COLO829 (cell line): ENCODE measurements around the gene NOTCH3.

ENCODE experiments used
- DNase-seq: peaks from one replicate; pipeline ENCODE4 v3.0.0; 2012; ENCODE audit warnings: low spot score

Gene NOTCH3

DNA sequence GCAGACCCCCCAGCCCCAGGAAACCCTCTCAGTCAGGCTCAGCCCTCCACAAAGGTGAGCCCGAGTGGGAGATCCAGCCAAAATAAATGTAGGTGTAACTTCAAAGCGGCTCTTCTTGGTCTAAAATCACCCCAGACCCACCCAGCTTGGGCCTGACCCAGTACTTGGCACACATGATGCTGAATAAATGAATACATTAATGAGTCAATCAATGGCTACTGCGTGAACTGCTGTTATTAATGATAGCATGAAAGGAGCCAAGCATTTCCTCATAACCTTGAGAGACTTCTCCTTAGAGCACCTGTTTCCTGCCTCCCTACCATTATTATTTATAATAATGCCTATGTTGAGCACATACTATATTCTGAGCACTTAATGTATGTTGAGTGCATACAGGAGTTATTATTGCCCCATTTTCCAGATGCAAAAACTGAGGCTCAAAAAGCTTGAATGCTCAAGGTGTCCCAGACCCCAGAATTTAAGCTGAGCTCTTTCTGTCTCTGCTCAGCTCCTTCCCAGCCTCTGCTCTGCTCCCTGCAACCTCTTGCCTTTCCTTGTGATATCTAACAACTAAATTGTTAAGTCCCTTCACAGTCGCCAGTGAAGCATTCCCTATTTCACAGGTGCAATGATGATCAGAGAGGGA, 4.3 kb downstream of the NOTCH3 start:
- no peak for DNase-seq

DNA sequence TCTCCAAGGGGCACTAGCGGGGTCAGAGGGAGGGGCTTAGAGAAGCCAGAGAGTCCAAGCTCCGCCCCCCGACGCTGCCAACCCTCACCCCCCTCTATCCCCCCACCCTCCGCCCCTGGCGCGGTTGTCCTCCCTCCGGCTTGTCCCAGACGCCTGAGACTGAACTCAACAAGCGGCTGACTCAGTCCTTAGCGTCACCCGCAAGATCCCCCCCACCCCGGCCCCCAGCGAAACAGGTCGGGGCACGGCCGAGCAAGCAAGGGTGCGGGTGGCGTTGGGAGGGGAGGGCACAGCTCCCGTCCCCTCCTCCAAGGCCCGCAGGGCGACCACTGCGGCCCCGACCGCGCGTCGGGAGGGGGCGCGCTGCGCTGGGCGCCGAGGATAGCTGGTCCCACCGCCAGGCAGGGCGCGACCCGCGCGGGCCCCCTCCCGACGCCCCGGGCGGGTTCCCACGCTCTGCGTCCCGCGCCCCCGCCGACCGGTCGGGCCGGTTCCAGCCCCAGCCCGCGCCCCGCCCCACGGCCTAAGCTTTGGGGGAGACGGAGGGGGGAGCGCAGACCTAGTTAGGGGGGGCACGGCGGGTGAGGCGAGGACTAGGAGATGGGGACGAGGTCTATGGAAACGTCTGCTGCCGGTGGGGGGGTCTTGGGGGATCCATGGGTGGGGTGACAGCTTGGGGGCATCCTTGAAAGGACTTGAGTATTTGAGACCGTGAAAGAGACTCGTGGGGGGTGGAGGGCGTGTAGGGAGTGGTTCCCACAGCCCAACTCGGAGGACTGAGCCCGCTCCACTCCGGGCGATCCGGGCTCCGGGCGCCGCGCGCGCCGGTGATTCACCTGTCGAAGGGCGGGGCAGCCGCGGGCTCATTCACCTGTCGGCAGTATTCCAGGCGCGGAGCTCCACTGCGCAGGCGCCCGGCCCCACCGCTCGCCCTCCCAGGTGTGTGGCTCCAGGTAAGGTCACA, 5.1 kb downstream of the NOTCH3 start:
- DNase-seq: no peak

DNA sequence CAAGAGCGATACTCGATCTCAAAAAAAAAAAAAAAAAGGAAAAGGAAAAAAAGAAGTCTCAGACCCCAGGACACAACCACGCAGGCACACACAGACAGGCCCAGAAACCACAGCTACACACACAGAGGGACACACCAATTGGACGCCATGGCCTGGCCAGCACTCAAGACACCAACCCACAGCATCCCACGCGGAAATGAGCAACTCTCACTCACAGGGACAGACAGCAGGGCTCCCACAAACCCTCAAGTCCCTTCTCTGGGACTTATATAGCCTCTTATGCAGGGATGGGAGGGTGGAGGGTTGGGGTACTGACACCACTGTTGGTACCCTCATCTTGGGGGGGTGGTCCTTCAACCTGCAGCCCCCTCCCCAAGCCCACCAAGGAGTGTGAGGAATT, 5.9 kb downstream of the NOTCH3 start:
- DNase-seq: no peak

DNA sequence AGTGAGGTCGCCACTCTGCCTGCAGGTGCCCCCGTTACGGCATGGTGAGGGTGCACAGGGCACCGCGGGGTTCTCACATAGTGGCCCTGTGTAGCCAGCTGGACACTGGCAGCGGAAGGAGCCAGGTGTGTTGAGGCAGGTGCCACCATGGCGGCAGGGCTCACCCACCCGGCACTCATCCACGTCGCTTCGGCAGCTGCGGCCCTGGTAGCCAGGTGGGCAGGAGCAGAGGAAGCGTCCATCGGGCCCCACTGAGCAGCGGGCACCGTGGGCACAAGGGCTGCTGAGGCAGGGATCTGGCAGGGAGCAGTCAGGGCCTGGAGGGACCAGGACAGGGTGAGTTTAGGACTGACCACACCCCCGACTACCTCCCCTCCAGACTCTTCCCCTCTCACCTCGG, 8.8 kb downstream of the NOTCH3 start:
- DNase-seq: no peak

DNA sequence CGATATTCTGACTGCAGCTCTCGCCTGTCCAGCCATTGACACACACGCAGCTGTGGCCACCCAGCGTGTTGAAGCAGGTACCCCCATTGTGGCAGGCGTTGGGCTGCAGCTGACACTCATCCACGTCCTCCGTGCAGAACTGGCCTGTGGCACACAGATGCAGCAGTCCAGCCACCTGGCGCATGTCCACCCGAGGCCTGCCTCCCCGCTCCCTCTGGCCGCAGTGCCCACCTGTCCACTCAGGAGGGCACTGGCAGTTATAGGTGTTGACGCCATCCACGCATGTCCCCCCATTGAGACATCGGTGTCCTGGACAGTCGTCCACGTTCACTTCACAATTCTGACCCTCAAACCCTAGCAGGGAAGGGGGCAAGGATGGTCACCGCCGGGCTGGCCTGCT, 9.3 kb downstream of the NOTCH3 start:
- DNase-seq: no peak

DNA sequence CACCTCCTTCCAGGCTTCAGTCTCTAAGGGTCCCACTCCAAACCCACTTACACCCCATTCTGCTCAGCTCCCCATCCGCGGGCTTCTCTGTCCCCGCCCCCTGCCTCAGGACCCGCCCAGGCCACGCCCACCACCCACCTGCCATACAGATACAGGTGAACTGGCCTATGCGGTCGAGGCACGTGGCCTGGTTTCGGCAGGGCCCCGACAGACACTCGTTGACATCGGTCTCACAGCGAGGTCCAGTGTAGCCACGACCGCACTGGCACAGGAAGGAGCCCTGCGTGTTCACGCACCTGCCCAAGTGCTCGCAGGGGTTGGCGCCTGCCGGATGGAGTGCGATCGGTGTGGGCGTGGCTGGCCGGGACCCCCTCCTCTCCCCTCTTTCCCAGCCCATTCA, 11.9 kb downstream of the NOTCH3 start:
- no peak for DNase-seq

DNA sequence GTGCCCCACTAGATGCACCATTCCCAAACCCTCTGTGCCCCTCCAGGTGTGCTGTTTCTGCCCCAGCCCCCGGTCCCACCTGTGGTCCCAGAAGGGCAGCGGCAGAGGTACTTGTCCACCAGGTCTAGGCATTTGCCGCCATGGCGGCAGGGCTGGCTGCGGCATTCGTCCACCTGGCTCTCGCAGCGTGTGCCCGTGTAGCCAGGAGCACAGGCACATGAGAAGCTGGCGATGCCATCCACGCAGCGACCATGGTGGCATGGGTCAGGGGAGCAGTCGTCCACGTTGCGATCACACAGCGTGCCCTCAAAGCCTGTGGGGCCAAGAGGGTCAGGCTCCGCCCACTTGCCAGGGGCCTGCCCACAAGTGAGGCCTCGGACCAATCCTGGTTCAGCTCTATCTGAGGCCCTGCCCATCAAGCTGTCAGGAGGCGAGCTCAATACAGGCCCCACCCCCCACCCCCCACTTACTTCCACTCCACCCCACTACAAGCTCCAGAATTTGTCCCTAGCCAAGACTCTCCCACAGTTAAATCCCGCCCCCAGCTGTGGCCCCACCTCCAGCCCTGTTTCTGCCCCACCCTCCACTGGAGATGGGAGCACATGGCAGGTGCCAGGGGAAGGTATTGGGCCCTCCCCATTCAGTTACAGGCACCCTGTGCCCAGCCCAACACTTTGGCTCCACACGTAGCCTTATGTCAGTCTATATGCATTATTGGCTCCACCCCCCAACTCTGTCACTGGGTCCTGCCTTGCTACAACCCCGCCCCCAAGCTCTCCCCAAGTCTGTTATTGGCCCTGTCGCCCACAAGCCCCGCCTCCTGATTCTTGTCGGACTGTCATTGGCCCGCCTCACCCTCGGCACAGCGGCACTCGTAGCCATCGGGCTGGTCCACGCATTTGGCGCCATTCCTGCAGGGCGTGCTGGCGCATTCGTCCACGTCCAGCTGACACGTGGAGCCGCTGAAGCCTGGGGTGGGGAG, 13.5 kb downstream of the NOTCH3 start:
- no peak for DNase-seq

DNA sequence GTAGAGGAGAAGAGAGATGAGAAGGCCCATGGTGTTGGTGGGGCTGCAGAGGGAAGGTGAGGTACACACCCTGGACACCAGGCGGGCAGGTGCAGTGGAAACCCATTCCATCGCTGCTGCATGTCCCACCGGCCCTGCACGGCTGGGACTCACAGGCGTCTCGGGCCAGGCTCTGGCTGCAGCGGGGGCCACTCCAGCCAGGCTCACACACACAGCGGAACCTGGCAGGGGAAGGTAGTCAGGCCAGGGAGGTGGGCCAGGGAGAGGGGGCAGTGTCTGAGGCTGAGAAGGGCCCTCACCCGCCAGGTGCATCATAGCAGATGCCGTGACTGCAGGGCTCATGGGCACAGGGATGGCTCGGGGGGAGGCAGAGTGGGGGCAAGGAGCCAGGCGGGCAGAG, 15.6 kb downstream of the NOTCH3 start:
- DNase-seq: no peak

DNA sequence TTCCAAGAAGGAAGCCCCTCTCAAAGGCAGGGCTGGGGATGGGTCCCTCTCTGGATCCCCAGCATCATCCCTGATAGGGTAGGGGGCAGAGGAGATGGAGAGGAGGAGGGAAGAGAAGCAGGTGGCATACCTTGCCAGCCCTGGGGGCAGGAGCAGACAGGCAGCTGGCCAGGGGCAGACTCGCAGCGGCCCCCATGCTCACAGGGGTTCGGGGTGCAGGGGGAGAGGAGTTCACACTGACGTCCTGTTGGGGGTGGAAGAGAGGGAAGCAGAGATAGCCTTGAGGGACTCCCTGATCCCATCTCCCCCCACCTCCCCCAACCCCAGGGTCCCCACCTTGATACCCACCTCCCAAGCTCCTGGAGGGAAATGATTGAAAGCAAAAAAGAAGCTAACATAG, 16.0 kb downstream of the NOTCH3 start:
- DNase-seq: no peak

DNA sequence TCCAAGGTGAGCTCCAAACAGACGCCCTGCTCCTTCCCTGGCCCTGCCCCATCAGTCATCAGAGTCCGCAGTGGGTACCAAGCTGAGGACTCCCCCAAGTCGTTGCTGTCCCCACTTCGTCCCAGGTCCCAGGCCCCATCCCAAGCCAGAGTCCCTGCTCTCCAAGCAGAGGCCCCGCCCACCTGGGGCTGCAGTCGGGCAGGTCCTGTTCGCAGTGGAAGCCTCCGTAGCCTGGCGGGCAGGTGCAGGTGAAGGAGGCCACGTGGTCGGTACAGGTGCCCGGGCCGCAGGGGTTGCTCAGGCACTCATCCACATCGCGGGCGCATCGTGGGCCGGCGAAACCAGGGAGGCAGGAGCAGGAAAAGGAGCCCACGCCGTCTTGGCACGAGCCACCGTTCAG, 19.4 kb downstream of the NOTCH3 start:
- DNase-seq: no peak

DNA sequence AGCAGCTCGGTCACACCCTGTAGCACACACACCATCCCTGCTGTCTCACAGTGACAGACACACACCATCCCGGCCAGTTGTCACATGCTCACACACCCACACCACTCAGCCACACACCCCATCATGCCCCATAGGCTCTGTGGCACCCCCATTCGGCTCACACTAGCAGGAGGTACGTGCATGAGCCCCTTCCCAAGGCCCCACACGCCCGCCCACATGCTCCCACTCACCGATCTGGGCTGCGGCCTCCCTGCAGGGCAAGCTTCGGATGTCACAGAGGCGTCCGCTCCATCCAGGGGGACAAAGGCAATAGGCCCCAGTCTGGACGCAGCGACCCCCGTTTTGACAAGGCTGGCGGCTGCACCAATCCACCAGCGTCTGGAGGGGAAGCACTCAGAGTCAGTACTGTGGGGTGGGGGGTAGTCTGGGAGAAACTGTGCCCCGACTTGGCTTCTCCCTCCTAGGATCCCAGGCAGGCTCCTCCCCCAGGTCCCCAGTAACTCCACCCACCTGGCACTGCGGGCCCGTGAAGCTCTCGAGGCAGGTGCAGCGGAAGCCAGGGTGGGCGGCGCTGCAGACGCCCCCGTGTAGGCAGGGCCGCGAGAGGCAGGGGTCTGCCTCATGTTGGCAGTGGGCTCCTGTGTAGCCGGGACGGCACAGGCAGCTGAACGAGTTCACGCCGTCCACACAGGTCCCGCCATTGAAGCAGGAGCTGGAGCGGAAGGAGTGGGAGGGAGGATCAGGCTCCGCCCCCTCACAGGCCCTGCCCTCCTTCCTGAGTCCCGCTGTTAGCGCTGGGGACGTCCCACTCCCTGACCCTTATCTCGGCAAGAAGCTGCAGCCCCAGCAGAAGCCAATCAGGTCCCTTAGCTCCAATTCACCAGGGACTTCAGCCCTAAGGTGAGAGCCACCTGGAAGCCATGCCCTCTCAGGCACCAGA, 20.1 kb downstream of the NOTCH3 start:
- DNase-seq: peak; percentile 30

DNA sequence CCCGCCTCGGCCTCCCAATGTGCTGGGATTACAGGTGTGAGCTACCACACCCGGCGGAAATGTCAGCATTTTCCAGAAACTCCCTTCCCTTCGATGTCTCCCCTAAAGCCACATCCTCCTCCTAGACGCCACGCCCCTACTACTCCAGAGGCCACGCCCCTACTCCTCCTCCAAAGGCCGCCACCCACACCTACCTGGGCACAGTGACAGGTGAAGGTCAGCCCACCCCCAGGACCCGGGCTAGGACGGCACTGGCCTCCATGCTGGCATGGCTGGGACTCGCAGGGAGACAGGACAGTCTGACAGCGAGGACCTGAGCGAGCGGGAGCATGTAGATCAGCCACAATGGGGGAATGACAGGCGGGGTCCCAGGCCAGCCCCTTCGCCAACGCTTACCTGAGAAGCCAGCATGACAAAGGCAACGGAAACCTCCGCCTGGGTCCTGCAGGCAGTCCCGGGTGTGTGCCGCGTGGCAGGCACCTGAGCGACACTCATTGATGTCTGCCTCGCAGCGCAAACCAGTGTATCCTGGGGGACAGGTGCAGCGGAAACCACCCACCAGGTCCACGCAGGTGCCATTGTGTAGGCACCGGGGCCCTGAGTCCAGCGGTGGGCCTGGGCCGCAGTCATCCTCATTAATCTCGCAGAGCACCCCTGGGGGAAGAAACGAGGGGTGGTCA, 22.0 kb downstream of the NOTCH3 start:
- DNase-seq: no peak

DNA sequence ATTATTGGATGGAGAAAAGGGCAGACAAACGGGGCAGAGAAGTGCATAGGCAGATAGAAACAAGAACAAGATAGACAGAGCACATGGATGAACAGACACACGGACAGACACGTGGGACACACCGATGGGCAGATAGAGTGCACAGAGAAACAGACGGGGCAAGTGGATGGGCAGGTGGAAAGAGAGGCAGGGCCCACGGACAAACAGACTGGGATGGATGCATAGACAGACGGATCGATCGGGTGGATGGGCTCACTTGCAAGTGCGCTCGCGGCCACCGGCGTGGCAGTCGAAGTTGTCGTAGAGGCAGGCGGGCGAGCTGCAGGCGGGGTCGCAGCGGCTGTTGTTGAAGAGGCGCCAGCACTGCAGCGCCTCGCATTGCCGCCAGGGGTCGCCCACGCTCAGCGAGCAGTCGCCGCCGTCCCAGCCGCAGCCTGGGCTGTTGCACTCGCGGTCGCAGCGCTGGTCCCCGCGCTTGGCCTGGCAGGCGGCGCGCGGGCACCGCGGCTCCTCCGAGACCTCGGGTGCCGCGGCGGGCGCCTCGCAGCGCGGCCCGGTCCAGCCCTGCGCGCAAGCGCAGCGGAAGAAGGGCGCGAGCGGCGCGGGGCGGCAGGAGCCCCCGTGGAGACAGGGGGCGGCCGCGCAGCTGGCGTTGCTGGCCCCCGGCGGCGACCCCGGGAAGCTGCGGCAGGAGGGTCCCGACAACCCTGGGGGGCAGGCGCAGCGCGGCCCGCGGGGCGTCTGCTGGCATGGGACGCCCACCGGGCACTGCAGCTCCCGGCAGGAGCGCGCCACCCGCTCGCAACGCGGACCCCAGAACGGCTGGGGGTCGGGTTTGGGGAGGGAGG, 23.3 kb downstream of the NOTCH3 start:
- peak; percentile 22 for DNase-seq

DNA sequence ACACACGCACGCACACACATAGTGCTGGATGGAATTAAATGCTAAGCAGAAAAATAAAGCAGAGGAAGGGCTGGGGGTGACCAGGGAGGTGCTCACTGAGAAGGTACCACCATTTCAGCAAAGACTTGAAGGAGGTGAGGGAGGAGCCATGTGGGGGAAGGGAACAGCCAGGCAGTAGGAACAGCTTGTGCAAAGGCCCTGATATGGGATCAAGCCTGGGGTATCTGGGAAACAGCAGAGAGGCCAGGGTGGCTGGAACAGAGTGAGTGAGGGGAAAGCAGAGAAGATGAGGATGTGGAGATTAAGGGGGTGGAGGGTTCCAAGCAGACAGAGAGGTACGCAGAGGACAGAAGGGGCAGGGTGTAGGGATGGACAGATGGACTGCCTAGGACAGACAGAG, 25.2 kb downstream of the NOTCH3 start:
- no peak for DNase-seq

DNA sequence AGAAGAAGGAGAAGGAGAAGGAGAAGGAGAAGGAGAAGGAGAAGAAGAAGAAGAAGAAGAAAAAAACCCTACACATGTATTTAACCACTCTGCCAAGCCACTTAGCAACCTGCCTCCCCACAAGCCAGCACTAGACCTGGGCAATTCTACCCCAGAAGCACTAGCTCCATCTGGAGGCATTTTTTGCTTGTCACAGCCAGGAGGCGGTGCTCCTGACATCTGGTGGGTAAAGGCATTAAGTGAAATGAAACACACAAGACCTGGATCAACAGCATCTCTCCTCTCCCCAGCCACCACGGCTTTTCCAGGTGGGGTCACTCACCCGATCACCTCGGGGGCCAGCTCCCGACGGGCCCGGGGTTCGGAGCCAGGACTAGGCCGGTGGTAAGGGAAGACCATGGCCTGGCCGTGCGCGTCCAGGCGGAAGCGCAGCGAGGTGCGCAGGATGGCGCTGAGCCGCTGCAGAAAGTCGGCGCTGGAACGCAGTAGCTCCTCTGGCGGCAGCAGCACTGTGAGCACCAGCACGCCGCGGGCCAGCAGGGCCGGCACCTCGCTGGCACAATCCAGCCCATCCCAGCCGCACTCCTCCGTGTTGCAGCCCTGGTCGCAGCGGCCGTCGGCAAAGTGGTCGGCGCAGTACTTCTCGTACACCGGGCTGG, 26.9 kb downstream of the NOTCH3 start:
- no peak for DNase-seq

DNA sequence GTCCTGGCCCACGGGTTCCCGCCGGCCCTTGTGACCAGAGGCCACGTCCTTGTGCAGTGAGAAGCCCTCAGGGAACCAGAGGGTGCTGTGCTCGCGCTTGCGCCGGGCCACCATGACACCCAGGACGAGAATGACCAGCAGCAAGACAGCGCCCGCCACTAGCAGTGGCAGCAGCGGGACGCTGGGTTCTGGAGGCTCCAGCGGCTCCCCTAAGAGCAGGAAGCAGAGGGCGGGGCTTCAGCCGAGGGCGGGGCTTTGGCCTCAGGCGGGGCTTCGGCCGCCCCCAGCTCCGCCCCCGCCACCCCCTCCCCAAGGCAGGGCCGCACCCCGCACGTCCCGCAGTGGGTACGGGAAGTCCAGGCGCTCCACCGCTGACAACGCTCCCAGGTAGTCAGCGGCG, 30.4 kb downstream of the NOTCH3 start:
- no peak for DNase-seq

DNA sequence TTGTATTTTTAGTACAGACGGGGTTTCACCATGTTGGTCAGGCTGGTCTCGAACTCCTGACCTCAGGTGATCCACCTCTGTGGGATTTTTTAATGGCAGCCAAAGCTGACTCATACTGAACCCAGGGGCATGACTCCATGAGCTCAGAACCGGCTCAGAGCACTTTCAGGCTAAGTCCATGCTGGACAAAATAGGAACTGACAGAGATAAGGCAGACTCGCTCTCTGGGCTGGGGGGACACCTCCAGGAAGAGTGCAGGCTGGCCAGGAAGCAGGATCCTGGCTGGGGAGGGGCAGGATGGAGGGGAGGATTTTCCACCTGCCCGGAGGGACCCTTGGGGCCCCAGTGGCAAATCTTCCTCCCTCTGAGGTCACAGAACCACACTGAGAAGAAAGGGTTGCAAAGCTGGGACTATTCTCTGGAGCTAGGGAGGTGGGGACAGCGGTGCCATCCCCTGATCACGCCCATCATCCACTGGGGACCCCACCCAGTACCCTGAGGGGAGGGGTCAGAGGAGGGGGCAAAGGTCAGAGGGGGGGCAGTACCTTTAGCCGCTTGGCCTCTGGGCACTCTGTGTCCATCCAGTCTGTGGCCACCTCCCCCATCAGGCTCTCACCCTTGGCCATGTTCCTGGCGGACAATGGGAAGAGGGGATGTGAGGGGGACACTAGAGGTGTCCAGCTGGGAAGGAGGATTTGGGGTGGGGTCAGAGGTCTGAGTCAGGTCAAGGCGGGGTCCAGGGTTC, 31.1 kb downstream of the NOTCH3 start:
- no peak for DNase-seq

DNA sequence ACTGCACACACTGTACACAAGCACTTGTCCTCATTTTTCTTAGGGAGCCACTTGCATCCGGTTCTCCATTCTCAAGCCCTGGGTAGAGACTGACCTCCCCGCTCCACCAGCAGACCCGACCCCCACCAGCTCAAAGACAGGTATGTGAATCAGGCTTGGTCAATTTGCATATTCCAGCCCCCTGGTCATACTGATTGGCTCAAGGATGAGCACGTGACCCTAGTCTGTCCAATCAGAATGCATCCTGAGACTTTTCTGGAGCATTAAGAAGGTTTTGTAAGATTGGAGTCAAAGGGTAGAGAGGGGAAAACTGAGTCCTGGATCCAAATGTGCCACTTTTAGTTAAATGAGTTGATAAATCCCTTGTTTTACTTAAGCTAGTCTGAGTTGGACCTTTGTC, 34.1 kb downstream of the NOTCH3 start:
- DNase-seq: no peak
